K562 (cell line): Measurements from ENCODE around the gene NTN3. TPM values are rescaled to one million over a fixed set of nuclear protein-coding genes. Genes with fewer than 3 reads are reported as not detected.
A peak's percentile ranks its signal among the peaks of the same experiment; 100 is the strongest.

Source experiments
- ATAC-seq: fragments of 200-7000 bp; cut with Tn5 transposase; 3 replicates; pipeline ENCODE4 v1.9.1; 2020; ENCODE audit warnings: moderate library complexity
- BruUV-seq: library from RNA; stranded (reverse); fragments of 400-500 nt; replicated peaks from 2 replicates; lab custom pipeline; 2021; lab: Mats Ljungman, UMichigan
- CTCF ChIA-PET: fragments of 300-600 bp; formaldehyde crosslinking; extraction: SDS; loops from one replicate; lab custom pipeline; 2021; ENCODE audit warnings: low intra/inter-chr PET ratio; lab: Yijun Ruan, JAX
- POLR2A ChIA-PET: fragments of 300-600, 350-650 bp; sonication (Branson Sonifier 250); formaldehyde crosslinking; extraction: SDS; loops from one replicate; lab custom pipeline; 2021; ENCODE audit warnings: antibody characterized with exemption, inconsistent platforms; lab: Yijun Ruan, JAX
- DNase-seq, 4 experiments: peaks; one replicate each; pipeline versions ENCODE4 v3.0.0 to v3.0.0-alpha.2; 2011 to 2018; ENCODE audit warnings: low spot score in 3 of 4, mixed read lengths in 3 of 4; ENCODE audit errors: extremely low read depth in 1 of 4
- FAIRE-seq: peaks from 2 replicates; lab custom pipeline; 2011; peaks lifted over from hg19 to GRCh38; lab: Jason Lieb, UNC
- H2AFZ ChIP-seq: 2 replicates; pipeline ENCODE4 v1.6.0; 2011; ENCODE audit warnings: low read depth, low read length, control low read depth, inconsistent platforms
- H3K27ac ChIP-seq: fragments of 200-600 bp; 3 replicates; pipeline ENCODE4 v1.8.0; 2011; ENCODE audit warnings: low read depth, mild to moderate bottlenecking, control low read depth, inconsistent platforms, low read length, moderate library complexity, mixed read lengths; ENCODE audit errors: extremely low read depth
- H3K27me3 ChIP-seq, 2 experiments: fragments of 300-600 bp in 1 of 2; 2 replicates in 1 of 2; 3 replicates in 1 of 2; pipeline versions ENCODE4 v1.6.0 to v1.8.0; 2011; ENCODE audit warnings: inconsistent platforms in 2 of 2, low read length in 2 of 2, mild to moderate bottlenecking in 1 of 2, mixed read lengths in 1 of 2, moderate library complexity in 1 of 2; ENCODE audit not compliant: control insufficient read depth in 2 of 2, insufficient read depth in 2 of 2
- H3K36me3 ChIP-seq: fragments of 300-600 bp; 3 replicates; pipeline ENCODE4 v1.8.0; 2011; ENCODE audit warnings: mild to moderate bottlenecking, low read length, inconsistent platforms; ENCODE audit not compliant: control insufficient read depth, insufficient read depth
- H3K4me1 ChIP-seq, 2 experiments: fragments of 200-600 bp in 1 of 2; replicated peaks in 1 of 2; 2 replicates in 1 of 2; 3 replicates in 1 of 2; pipeline versions ENCODE4 v1.5.1 to v1.8.0; 2011; ENCODE audit warnings: inconsistent platforms in 2 of 2, low read length in 2 of 2, mild to moderate bottlenecking in 1 of 2, mixed read lengths in 1 of 2, moderate library complexity in 1 of 2; ENCODE audit not compliant: control insufficient read depth in 2 of 2, insufficient read depth in 2 of 2
- H3K4me2 ChIP-seq: 2 replicates; pipeline ENCODE4 v1.6.1; 2011; ENCODE audit warnings: low read length, control low read depth, inconsistent platforms, mixed read lengths; ENCODE audit not compliant: insufficient read depth
- H3K4me3 ChIP-seq: fragments of 200-600 bp; sonication (generic), shearing (Covaris generic); 2 replicates; pipeline ENCODE4 v1.5.1; 2016; ENCODE audit warnings: control low read depth, inconsistent platforms
- H3K79me2 ChIP-seq: fragments of 200-600 bp; 3 replicates; pipeline ENCODE4 v1.8.0; 2011; ENCODE audit warnings: low read length, inconsistent platforms; ENCODE audit not compliant: control insufficient read depth, insufficient read depth
- H3K9ac ChIP-seq, 2 experiments: 2 replicates each; pipeline versions ENCODE4 v1.6.0 to v1.6.1; 2011; ENCODE audit warnings: low read depth in 2 of 2, low read length in 2 of 2, control low read depth in 1 of 2, inconsistent platforms in 1 of 2, mild to moderate bottlenecking in 1 of 2, mixed read lengths in 1 of 2; ENCODE audit not compliant: insufficient read depth in 1 of 2
- H3K9me1 ChIP-seq: one replicate; pipeline ENCODE4 v1.6.0; 2011; ENCODE audit warnings: inconsistent platforms, mild to moderate bottlenecking, low read length, moderate library complexity; ENCODE audit not compliant: control insufficient read depth, insufficient read depth
- H3K9me3 ChIP-seq: replicated peaks from 2 replicates; pipeline ENCODE4 v1.5.1; 2011; ENCODE audit warnings: low read depth, low read length, inconsistent platforms; ENCODE audit not compliant: control insufficient read depth, insufficient read depth
- H4K20me1 ChIP-seq: replicated peaks from 2 replicates; pipeline ENCODE4 v1.6.1; 2011; ENCODE audit warnings: low read length, inconsistent platforms, mixed read lengths; ENCODE audit not compliant: control insufficient read depth, insufficient read depth
- CC2D1A ChIP-seq: fragments of 450-650 bp; IDR thresholded peaks from 2 replicates; pipeline ENCODE4 v1.6.1; 2017; ENCODE audit warnings: mild to moderate bottlenecking
- HOMEZ ChIP-seq: fragments of 250-450 bp; sonication (Bioruptor Pico); IDR thresholded peaks from 2 replicates; pipeline ENCODE4 v1.4.0; 2020; ENCODE audit warnings: mild to moderate bottlenecking, moderate library complexity
- RCOR1 ChIP-seq, 2 experiments: IDR thresholded peaks; 2 replicates each; pipeline ENCODE4 v1.6.1; 2012; ENCODE audit warnings: low read depth in 2 of 2, low read length in 2 of 2, borderline replicate concordance in 1 of 2, improper control_type of control experiment in 1 of 2
- RERE ChIP-seq: sonication (generic); formaldehyde crosslinking; IDR thresholded peaks from 2 replicates; pipeline ENCODE4 v1.8.0; 2023; ENCODE audit warnings: missing genetic modification reagents, mild to moderate bottlenecking, borderline replicate concordance
- SMAD2 ChIP-seq: fragments of 150-350 bp; IDR thresholded peaks from 2 replicates; pipeline ENCODE4 v1.6.1; 2014; ENCODE audit warnings: low read depth, mild to moderate bottlenecking, low read length
- TEAD1 ChIP-seq, 2 experiments: fragments of 450-650 bp in 1 of 2; sonication (generic) in 1 of 2; formaldehyde crosslinking; IDR thresholded peaks; 2 replicates each; pipeline versions ENCODE4 v1.4.0 to v1.8.0; 2020 to 2022; ENCODE audit warnings: mild to moderate bottlenecking in 2 of 2, missing genetic modification reagents in 1 of 2
- ZNF311 ChIP-seq: fragments of 250-450 bp; sonication (Bioruptor Pico); IDR thresholded peaks from 2 replicates; pipeline ENCODE4 v1.4.0; 2020; ENCODE audit warnings: mild to moderate bottlenecking, moderate library complexity
- ZNF384 ChIP-seq: IDR thresholded peaks from 2 replicates; pipeline ENCODE4 v1.6.1; 2012; ENCODE audit warnings: low read depth, low read length, improper control_type of control experiment
- WGBS: fragments of 100-300 bp; shearing (Covaris generic); methylation state at CpG from one replicate; pipeline ENCODE4 v1.1.6; 2016; ENCODE audit warnings: low coverage, mixed read lengths; ENCODE audit not compliant: insufficient coverage; ENCODE audit errors: missing lambda C conversion rate; 5-methylcytosine and 5-hydroxymethylcytosine counted together
- in situ Hi-C: fragments of 300-500 bp; cut with MboI; formaldehyde crosslinking; loops from 4 replicates; pipeline ENCODE4 v1.15.0; 2018; ENCODE audit warnings: inconsistent platforms, mixed read lengths
- intact Hi-C: fragments of 100-400 bp; cut with micrococcal nuclease; formaldehyde crosslinking; loops from 2 replicates; pipeline ENCODE4 v1.14.2; 2022
- polyA plus RNA-seq, 8 experiments: library from polyadenylated mRNA; depleted of rRNA in 4 of 8; stranded (reverse) in 5 of 8; unstranded in 3 of 8; fragments of >200 nt; fragmentation: Nextera tagmentation in 2 of 8; fragmentation: Illumina TruSeq in 1 of 8; extraction: Ambion mirVana in 2 of 8; extraction: Trizol in 1 of 8; gene quantifications; 2 replicates each; pipeline versions ENCODE4 v1.2.1 to v1.2.3, GENCODE V29; 2011 to 2014; ENCODE audit warnings: inconsistent platforms in 1 of 8, missing spikeins in 1 of 8
- total RNA-seq, 7 experiments: library from RNA; depleted of rRNA in 6 of 7; stranded (reverse); fragments of >200 nt in 6 of 7; fragmentation: Illumina TruSeq in 2 of 7; extraction: Trizol in 2 of 7; gene quantifications; 2 replicates each; pipeline versions ENCODE4 v1.2.1 to v1.2.3, GENCODE V29; 2011 to 2021; ENCODE audit warnings: low replicate concordance in 1 of 7

Gene NTN3
- total and polyA plus RNA-seq, 9 of the 15 experiments (the other 6 are each of a cell fraction or from before 2014, with no cell fraction given), result not detected

- no peak for TF ChIP-seq RERE (CRISPR knock-in tag)
Observed at GRCh38 chr16:2425008-2425518, 46.0 kb upstream of the NTN3 start (continued).

- no peak overlapping the region for H2AFZ ChIP-seq
- no peaks in the 10 kb centered on the region; the same call in 1 of the 2 replicates for H4K20me1 ChIP-seq
- H3K9ac ChIP-seq, result peak overlapping the region in 1 of 2 experiments; percentile 69; a peak in 2 of 4 replicates
- WGBS, result 59% methylated on average over 11 of the region's 13 CpGs
- peaks cover 22 to 34% of the 10 kb centered on the region in 2 experiments; a peak in 4 of 5 replicates for H3K4me1 ChIP-seq
- H3K27ac ChIP-seq, result no peak overlapping the region
- no TSS peak for BruUV-seq
- no peaks in the 10 kb centered on the region for H3K9me1 ChIP-seq
- CTCF ChIA-PET, result interaction anchor here (0.6 kb wide), 1 partner anchor 85 kb away, joined by 3 read pairs; no protein-coding TSS in a partner anchor
- peaks cover 9% of the 10 kb centered on the region for H3K36me3 ChIP-seq
- intact Hi-C loops, result no loop called here
- no peak for ATAC-seq
- no peaks in the 10 kb centered on the region for H3K27me3 ChIP-seq
- no peaks in the 10 kb centered on the region for H3K9me3 ChIP-seq
- POLR2A ChIA-PET, result interaction anchor here (0.7 to 0.8 kb wide), 2 partner anchors 29 to 174 kb away, joined by 3 to 5 read pairs; no protein-coding TSS in a partner anchor
- H3K79me2 ChIP-seq, result peaks cover 29% of the 10 kb centered on the region
- FAIRE-seq, result no peak
- no peak for DNase-seq
- in situ Hi-C loops, result no loop called here
- H3K4me2 ChIP-seq, result no peak overlapping the region
- H3K4me3 ChIP-seq, result no peak overlapping the region
- TF ChIP-seq RCOR1 (IDR thresholded peaks at IDR 0.05; ENCODE audit: borderline replicate concordance in 1 of 2, low read depth in 2 of 2, low read length in 2 of 2) (no peak), ZNF384 (no peak), SMAD2 (no peak), CC2D1A (no peak), ZNF311 (CRISPR knock-in tag) (no peak), HOMEZ (CRISPR knock-in tag) (no peak), TEAD1 (CRISPR knock-in tag; IDR thresholded peaks at IDR 0.05) (no peak)
Observed at GRCh38 chr16:2425825-2426430, 45.2 kb upstream of the NTN3 start.
